OCI-LY3 (cell line): ENCODE measurements around the gene SORBS1.

Source experiments
- H2AFZ ChIP-seq: fragments of 200-600, 300-600 bp; shearing (Covaris generic); 2 replicates; pipeline ENCODE4 v1.6.0; 2014; ENCODE audit warnings: antibody characterized with exemption, low read depth, low read length
- H3K27ac ChIP-seq: fragments of 200-600, 300-600 bp; sonication (generic); 2 replicates; pipeline ENCODE4 v1.5.1; 2014; ENCODE audit warnings: mild to moderate bottlenecking, low read length, moderate library complexity, mixed read lengths
- H3K27me3 ChIP-seq: fragments of 200-600, 300-600 bp; sonication (generic); 2 replicates; pipeline ENCODE4 v1.6.1; 2014; ENCODE audit warnings: low read depth, low read length, mixed read lengths
- H3K36me3 ChIP-seq: fragments of 200-600, 300-600 bp; sonication (generic); replicated peaks from 2 replicates; pipeline ENCODE3; 2014; ENCODE audit warnings: low read depth, low read length, mixed read lengths
- H3K4me1 ChIP-seq: fragments of 300-600, 200-600 bp; sonication (generic); 2 replicates; pipeline ENCODE4 v1.6.1; 2014; ENCODE audit warnings: low read length, mixed read lengths
- H3K4me2 ChIP-seq: fragments of 200-600, 300-600 bp; sonication (generic); 2 replicates; pipeline ENCODE4 v1.6.1; 2014; ENCODE audit warnings: low read length, mixed read lengths
- H3K4me3 ChIP-seq: fragments of 300-600, 200-600 bp; sonication (generic); 2 replicates; pipeline ENCODE4 v1.5.1; 2014; ENCODE audit warnings: antibody characterized with exemption, mild to moderate bottlenecking, low read length, moderate library complexity
- H3K79me2 ChIP-seq: fragments of 300-600, 200-600 bp; shearing (Covaris generic); 2 replicates; pipeline ENCODE4 v1.6.1; 2014; ENCODE audit warnings: mild to moderate bottlenecking, low read length, mixed read lengths
- H3K9ac ChIP-seq: fragments of 300-600, 200-600 bp; shearing (Covaris generic); 2 replicates; pipeline ENCODE4 v1.6.0; 2014; ENCODE audit warnings: mild to moderate bottlenecking, low read length, moderate library complexity
- H3K9me3 ChIP-seq: fragments of 200-600, 300-600 bp; shearing (Covaris generic); 2 replicates; pipeline ENCODE4 v1.6.1; 2014; ENCODE audit warnings: low read length, mixed read lengths; ENCODE audit not compliant: insufficient read depth
- H4K20me1 ChIP-seq: fragments of 200-600, 300-600 bp; sonication (generic); 2 replicates; pipeline ENCODE4 v1.6.1; 2016; ENCODE audit warnings: low read length, mixed read lengths; ENCODE audit not compliant: insufficient read depth
- EZH2phosphoT487 ChIP-seq: fragments of 200-600 bp; shearing (Covaris generic); IDR thresholded peaks from 2 replicates; pipeline ENCODE4 v1.6.1; 2018; ENCODE audit warnings: antibody characterized with exemption, mixed run types, low read depth
- TF ChIP-seq, protein P1 (sequence below): fragments of 200-600, 300-600 bp; sonication (generic); IDR thresholded peaks from 2 replicates; pipeline ENCODE4 v1.5.1; 2014; ENCODE audit warnings: antibody characterized with exemption, low read length, low read depth

Gene SORBS1

DNA sequence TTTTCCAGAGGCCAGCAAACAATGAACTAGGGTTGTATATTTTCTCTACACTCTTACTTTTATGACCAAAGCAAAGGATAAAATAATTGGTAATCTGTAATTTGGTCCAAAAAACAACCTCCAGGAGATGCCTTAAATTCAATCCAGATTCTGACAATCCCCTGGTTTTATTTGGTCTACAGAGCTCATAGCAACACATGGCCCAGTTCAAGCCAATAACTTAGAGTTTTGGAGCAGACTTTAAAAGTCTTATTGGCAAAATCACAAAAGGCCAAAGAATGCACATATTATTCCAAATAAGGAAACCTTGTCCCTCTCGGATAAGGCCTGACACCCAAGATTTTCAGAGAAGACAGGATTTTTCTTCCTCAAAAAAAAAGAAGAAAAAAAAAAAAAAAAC lies 51.9 kb downstream of the SORBS1 start:
- Histone ChIP-seq H3K36me3 (no peaks in the 10 kb centered on the region), H4K20me1 (no peaks in the 10 kb centered on the region), H3K4me2 (no peak overlapping the region), H3K79me2 (no peaks in the 10 kb centered on the region), H3K9me3 (no peaks in the 10 kb centered on the region), H3K4me1 (no peaks in the 10 kb centered on the region), H3K27ac (no peak overlapping the region), H3K4me3 (no peak overlapping the region), H2AFZ (no peak overlapping the region), H3K27me3 (no peaks in the 10 kb centered on the region), H3K9ac (no peak overlapping the region)
- TF ChIP-seq, protein P1, sequence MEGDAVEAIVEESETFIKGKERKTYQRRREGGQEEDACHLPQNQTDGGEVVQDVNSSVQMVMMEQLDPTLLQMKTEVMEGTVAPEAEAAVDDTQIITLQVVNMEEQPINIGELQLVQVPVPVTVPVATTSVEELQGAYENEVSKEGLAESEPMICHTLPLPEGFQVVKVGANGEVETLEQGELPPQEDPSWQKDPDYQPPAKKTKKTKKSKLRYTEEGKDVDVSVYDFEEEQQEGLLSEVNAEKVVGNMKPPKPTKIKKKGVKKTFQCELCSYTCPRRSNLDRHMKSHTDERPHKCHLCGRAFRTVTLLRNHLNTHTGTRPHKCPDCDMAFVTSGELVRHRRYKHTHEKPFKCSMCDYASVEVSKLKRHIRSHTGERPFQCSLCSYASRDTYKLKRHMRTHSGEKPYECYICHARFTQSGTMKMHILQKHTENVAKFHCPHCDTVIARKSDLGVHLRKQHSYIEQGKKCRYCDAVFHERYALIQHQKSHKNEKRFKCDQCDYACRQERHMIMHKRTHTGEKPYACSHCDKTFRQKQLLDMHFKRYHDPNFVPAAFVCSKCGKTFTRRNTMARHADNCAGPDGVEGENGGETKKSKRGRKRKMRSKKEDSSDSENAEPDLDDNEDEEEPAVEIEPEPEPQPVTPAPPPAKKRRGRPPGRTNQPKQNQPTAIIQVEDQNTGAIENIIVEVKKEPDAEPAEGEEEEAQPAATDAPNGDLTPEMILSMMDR, result no peak
- TF ChIP-seq EZH2phosphoT487, result no peak

DNA sequence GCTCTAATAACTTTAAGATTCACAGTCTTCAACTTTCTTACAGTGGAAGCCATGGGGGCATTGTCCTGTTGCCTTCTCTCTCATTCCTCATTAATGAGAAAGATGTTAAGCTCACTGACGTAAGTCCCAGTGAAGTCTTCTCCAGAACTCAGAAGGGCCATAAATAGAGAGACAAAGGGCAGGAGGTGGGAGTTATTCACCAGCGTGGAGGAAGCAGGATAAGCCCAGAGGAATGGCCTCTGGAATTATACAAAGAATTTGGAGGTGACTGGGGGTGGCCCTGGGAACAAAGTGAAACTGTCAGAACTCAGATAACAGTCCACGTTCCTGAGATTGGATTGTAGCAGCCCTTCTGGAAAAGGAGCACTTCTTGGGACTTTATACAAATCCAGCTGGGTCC lies 52.4 kb downstream of the SORBS1 start:
- Histone ChIP-seq H3K27me3 (no peaks in the 10 kb centered on the region), H3K9ac (no peak overlapping the region), H2AFZ (no peak overlapping the region), H3K4me1 (no peaks in the 10 kb centered on the region), H3K4me3 (no peak overlapping the region), H3K79me2 (no peaks in the 10 kb centered on the region), H3K36me3 (no peaks in the 10 kb centered on the region), H4K20me1 (no peaks in the 10 kb centered on the region), H3K9me3 (no peaks in the 10 kb centered on the region), H3K27ac (no peak overlapping the region), H3K4me2 (no peak overlapping the region)
- no peak for TF ChIP-seq EZH2phosphoT487
- TF ChIP-seq, protein P1, result no peak

DNA sequence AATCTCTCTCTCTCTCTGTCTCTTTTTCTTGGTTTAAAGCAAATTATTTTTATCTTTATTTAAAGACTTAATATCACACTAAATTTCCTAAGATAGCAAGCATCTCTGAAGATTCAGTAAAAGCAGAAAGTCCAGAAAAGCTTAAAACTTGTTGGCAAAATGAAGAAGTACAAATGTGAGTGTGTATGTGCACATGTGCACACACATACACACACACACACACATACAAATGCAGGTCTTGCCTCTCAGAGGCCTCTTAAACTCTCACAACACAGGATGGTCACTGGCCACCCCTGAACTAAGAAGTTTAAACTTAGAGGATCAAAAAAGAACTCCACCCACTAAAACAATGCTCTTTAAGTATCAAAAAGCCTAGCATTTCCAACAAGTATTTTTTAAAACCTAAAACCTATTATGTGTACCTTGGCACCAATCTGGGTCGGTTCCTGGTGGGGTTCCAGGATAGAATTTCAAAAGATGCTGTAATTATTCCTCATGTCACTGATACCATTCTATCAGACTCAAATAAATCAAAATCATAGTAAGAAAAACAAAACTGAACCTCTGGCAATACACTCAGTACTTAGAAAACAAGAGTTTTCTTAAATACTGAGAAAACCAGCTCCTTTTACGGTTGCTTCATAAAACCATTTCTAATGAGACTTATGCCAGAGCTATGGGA lies 55.0 kb downstream of the SORBS1 start:
- no peak overlapping the region for H3K9ac ChIP-seq
- no peaks in the 10 kb centered on the region for H4K20me1 ChIP-seq
- no peak overlapping the region for H3K4me2 ChIP-seq
- no peak overlapping the region for H2AFZ ChIP-seq
- H3K79me2 ChIP-seq, result no peaks in the 10 kb centered on the region
- H3K4me3 ChIP-seq, result no peak overlapping the region
- no peaks in the 10 kb centered on the region for H3K4me1 ChIP-seq
- no peaks in the 10 kb centered on the region for H3K9me3 ChIP-seq
- no peaks in the 10 kb centered on the region for H3K27me3 ChIP-seq
- no peak overlapping the region for H3K27ac ChIP-seq
- no peak for TF ChIP-seq EZH2phosphoT487
- TF ChIP-seq, protein P1, result no peak
- H3K36me3 ChIP-seq, result no peaks in the 10 kb centered on the region

DNA sequence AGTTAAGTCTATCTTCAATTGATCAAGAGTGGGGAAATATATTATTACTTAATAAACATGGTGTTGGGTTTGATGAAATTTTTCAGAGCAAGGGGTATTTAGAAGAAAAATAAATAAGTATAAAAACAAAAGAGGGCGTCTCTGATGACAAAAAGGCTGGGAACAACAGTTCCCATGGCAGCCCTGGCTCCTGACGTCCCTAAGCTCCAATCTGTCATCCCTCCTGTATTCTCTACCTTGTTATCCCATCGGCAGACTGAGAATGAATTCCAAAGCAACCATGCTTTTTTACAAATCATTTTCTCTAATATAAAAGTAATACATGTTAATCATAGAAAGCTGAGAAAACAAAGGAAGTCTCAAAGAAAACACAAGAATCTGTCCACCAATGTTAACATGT lies 55.5 kb downstream of the SORBS1 start:
- H4K20me1 ChIP-seq, result no peaks in the 10 kb centered on the region
- no peak overlapping the region for H2AFZ ChIP-seq
- no peaks in the 10 kb centered on the region for H3K9me3 ChIP-seq
- H3K4me1 ChIP-seq, result no peaks in the 10 kb centered on the region
- H3K9ac ChIP-seq, result no peak overlapping the region
- no peak overlapping the region for H3K4me3 ChIP-seq
- no peak for TF ChIP-seq EZH2phosphoT487
- TF ChIP-seq, protein P1, result no peak
- no peak overlapping the region for H3K4me2 ChIP-seq
- H3K36me3 ChIP-seq, result no peaks in the 10 kb centered on the region
- H3K27me3 ChIP-seq, result no peaks in the 10 kb centered on the region
- no peak overlapping the region for H3K27ac ChIP-seq
- H3K79me2 ChIP-seq, result no peaks in the 10 kb centered on the region
